OCI-M2 (cell line): Measurements from ENCODE around the gene CCL22.
"Not testable (repeated sequence)": the region's sequence is repeated elsewhere in the genome, so short reads cannot be mapped to it uniquely, and the experiment has no call there.

ENCODE experiments used
- DNase-seq: peaks from one replicate; lab custom pipeline; 2025; ENCODE audit not compliant: unreplicated experiment; lab: John Stamatoyannopoulos, UW

CCL22 gene

GRCh38 chr16:57374067-57374534 is 15.5 kb downstream of the CCL22 start:
- DNase-seq = no peak

GRCh38 chr16:57374925-57375465 is 16.4 kb downstream of the CCL22 start:
- DNase-seq = not testable (repeated sequence)

GRCh38 chr16:57376313-57376818 is 17.8 kb downstream of the CCL22 start:
- no peak for DNase-seq

GRCh38 chr16:57377080-57377841 is 18.7 kb downstream of the CCL22 start:
- no peak for DNase-seq

- DNase-seq = no peak
These were observed 21.0 kb downstream of the CCL22 start for GRCh38 chr16:57379579-57379978.

- no peak for DNase-seq
These were observed 22.3 kb downstream of the CCL22 start for GRCh38 chr16:57380671-57381462.

- no peak for DNase-seq
These were observed 23.4 kb downstream of the CCL22 start for GRCh38 chr16:57381791-57382534.

GRCh38 chr16:57382535-57383275 is 24.1 kb downstream of the CCL22 start:
- no peak for DNase-seq

GRCh38 chr16:57383276-57384247 is 25.0 kb downstream of the CCL22 start:
- no peak for DNase-seq

- DNase-seq = no peak
These were observed 25.9 kb downstream of the CCL22 start for GRCh38 chr16:57384248-57385070.

- DNase-seq = no peak
These were observed 26.5 kb downstream of the CCL22 start for GRCh38 chr16:57385083-57385482.

- DNase-seq = no peak
These were observed 27.9 kb downstream of the CCL22 start for GRCh38 chr16:57386381-57386951.

- no peak for DNase-seq
These were observed 29.2 kb downstream of the CCL22 start for GRCh38 chr16:57387598-57388354.

GRCh38 chr16:57388359-57389086 is 29.9 kb downstream of the CCL22 start:
- no peak for DNase-seq

GRCh38 chr16:57389087-57389468 is 30.5 kb downstream of the CCL22 start:
- no peak for DNase-seq

- DNase-seq = no peak
These were observed 32.2 kb downstream of the CCL22 start for GRCh38 chr16:57390636-57391295.
